Suppressor macrophage (primary cell): ENCODE results near the gene PLCG1.
"Not testable (repeated sequence)": the region's sequence is repeated elsewhere in the genome, so short reads cannot be mapped to it uniquely, and the experiment has no call there.

Source experiments
- DNase-seq, 4 experiments: peaks; one replicate each; pipeline ENCODE4 v3.0.0-alpha.2; 2020 to 2022

The PLCG1 gene

DNA sequence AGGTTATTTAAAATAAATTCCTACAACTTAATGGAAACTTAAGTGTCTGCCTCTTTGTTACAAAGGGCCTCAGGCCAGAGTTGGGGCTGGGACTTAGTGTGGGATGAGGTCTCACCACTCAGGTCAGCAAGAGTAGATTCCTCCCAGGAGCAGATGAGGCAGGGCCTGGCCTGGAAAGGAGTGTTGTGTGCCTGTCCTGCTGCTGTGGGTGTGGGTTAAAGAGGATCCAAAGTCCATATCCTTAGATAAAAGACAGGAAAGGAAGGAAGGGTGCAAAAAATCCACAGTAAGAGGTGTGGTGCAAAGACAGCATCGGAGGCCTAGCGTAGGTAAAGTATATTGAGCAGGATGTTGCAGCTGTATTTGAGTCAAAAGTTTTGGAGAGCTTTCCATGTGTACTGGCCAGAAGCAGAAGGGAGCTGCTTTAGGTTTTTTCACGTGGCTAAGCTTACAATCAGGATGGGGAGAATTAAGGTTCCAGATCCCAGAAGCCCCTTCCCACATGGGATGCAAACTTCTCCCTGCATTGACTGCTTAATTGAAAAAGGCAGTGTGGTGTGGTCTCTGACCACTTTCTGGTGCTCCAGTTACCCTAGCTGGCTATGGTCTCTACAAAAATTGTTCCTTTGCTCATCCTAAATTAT, 12.8 kb upstream of the PLCG1 start:
- DNase-seq = no peak

GRCh38 chr20:41125530-41126457, 11.5 kb upstream of the PLCG1 start:
- no peak for DNase-seq

- DNase-seq = no peak
Measured at GRCh38 chr20:41126719-41127118, 10.6 kb upstream of the PLCG1 start.

GRCh38 chr20:41128317-41128716, 9.0 kb upstream of the PLCG1 start:
- not testable (repeated sequence) for DNase-seq

- no peak for DNase-seq
Measured at GRCh38 chr20:41131594-41132387, 5.6 kb upstream of the PLCG1 start.

GRCh38 chr20:41132388-41132775, 5.0 kb upstream of the PLCG1 start:
- DNase-seq = not testable (repeated sequence)

DNA sequence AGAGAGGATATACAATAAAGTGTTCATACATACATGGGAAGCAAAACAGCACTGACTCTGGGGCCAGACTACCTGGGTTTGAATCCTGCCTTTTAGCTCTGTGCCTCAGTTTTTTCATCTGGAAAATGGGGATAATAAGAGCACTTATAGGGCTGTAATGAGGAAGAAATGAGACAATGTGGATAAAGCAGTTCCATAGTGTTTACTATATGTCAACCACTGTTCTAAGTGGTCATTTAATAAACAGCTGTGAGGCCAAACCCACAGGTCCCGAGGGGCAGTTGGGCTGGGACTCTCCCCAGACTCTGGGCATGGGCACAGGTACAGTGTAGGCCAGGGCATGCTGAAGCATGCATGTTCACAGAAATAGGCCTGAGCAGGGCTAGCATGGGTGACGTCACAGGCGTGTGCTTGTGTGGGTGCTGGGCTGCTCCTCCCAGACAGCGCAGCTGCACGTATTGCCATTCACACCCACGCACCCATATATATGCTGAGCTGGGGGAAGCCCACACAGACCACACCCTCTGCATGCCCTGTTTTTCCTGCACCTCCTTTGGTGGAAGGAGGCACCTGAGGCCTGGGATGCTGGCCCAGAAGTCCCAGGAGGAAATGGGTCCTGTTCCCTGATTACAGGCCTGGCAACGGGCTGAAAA, 3.5 kb upstream of the PLCG1 start:
- peak; percentile 43 to 73 (median 69) for DNase-seq

DNA sequence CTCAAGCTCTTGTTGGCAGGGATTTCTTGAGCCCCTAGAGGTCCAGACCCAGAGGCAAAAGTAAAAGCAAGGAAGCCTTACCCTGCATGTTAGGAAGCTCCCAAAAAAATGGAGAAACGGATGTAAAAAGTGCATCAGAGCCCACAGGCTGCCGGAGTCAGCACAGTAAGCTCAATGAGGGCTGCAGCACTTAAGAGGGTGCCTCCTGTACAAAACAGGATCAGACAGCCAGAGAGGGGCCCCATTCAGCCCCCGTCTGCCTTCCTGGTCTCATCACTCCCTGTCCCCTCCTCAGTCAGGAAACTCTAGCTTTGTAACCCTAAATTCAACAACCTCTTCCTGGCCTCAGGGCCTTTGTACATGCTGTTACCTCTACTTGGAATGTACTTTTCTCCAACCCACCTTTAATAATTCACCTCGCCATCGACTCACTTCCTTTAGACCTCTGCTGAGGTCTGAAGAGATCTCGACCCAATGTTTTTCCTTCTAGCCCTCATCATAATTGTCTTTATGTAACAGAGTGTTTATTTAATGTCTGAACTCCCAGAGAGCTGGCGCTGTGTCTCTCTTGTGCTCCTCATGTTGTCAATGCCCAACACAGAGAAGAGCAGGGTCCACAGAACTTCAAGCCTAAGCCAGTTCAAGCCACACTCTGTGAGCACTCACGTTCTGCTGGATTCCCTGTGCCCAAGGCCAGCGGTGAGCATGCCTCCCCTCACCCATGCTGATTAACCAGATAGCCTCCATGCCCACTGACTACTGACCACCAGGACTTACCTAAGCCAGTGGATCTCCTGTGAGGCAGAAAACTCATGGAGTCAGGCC, 2.8 kb upstream of the PLCG1 start:
- DNase-seq = no peak

- peak in 3 of 4 experiments; percentile 24 to 53 (median 42) for DNase-seq
Measured at GRCh38 chr20:41135187-41135887, 2.0 kb upstream of the PLCG1 start.

GRCh38 chr20:41135888-41136679, 1.3 kb upstream of the PLCG1 start:
- DNase-seq = peak in 3 of 4 experiments; percentile 15 to 45 (median 32)

GRCh38 chr20:41137614-41138474, 501 bp downstream of the PLCG1 start:
- DNase-seq = peak in 2 of 4 experiments; percentile 12 to 18

DNA sequence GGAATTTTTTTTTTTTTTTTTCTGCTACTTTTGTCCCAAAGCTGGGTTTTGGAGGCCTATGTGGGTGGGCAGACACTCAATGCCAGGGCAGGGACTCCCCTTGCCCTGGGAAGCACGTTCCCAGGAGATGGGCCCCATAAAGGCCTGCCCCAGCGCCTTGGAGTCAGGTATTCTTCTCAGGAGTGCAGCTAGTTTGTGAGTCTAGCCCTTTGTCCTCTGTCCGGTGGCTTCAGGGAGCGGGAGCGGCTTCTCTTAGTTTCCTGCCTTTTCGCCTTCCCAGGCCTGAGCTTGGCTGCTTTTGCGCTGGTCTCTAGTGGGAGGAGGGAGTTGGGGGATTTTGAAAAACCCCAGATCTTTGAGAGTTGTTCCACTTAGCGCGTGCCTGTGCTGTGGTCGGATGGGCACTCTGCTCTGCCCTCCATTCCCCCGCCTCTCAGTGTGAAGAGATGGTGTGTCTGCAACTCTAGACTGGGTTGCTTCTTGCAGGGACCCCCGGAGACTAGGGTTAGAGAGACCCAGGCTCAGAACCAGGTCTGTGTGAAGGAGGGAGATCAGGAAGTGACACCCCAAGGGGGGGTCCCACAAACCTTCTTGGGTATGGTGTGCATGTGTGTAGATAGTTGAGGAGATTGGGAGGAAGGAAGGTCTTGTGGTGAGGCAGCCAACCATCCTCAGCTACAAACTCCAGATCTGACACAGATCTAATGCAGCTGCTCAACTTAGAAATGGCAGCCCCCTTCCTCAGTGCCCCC, 1.3 kb downstream of the PLCG1 start:
- DNase-seq = no peak

DNA sequence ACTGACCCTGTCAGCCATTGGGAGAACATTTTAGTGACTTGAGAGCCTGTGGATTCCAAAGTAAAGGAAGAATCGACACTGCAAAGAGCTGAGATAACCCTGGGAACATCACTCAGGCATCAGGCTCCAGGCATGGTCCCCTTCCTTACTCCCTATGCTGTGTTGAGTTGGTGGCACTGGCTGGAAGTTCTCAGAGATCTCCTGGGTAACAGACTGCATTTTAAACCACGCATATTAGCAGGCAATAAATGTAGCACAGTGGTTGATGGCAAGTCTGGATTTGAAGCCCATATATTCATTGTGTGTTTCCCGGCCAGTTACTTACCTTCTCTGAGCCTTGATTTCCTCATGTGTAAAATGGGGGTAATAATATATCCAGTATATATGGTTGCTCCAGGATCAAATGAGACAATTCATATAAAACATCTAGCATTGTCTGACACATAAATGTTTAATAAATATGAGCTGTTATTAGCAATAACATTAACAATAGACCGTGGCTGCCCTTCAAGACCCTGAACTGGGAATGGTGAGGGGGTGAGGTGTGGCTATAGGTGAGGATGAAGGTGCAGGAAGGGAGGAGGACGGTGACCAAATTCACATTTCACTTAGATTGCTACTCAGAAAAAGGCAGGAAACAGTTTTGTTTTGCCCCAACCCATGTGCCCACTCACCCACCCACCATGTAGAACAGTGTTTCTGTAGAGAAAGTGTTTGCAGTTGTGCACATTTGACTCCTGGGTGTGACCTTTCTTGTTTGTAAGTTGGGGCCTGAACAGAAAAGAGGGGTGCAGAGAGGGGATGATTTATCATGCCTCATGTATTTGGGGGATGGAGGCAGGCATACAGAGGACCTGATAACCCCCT, 2.1 kb downstream of the PLCG1 start:
- DNase-seq = no peak

DNA sequence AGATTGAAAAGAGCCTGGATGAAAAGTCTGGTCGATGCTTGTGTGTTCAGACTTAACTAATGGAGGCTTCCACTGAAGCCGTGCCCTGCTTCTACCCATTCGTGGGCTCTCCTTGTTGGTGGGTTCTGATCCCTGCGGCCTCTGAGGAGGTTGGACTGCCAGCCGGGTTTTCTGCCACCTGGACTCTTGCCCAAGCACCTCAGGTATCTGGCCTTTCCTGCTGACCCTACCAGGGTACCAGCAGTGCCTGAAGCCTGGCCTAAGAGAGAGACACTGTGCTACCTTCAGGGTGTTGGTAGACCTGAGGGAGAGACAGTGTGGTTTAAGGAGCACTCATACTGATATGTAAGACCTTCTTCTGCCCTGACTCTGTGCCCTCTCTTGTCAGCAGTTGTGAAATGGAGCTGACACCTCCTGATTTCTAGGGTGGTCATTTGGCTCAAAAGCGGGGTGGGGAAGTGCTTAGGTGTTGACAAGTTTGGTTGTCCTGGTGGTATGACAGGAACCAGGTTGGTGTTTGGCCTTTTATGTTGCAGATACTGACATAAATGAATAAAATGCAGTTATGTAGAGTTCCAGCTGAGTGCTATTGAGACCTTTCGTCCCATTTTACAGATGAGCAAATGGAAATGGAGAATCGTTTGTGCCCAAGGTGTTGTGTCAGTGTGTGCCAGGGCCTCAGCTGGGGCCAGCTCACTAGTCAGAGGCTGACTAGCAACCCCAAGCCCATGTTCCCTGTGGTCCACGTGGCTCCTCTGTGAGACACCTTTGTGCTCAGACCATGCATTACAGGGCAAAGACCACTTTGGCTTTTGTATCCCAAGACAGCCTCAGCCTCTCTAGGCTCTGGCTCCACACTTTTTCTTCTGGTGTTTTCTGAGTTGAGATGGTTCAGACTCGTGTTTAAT, 3.1 kb downstream of the PLCG1 start:
- no peak for DNase-seq

DNA sequence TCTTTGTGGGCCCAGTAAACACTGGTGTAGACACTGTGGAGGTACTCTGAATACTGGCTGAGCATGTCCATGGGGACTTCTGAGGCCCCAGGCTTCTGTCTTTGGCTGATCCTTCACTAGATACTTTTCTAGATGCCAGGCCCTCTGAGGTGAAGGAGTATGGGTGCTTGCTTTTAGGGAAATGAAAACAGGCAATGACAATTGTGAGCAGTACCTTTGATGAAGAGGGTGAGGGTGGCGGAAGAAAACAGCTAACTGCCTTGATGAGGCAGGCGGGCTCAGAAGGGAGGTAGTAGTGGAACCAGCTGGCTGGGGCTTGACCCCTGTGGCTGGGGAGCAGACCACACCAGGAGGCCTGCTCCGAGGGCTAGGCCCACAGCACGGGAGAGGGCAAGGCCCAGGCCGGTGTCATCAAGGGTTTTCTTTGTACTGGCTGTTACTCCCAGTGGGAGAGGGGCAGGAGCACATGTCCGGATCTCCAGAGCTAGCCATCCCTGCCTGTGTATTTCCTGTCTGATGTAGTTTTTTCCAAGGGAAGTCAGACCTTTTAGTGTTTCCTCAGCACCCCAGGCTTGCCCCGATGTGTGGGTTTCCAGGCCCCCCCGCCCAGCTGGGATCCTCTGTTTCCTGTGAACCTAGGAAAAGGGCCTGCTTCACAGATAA, 3.9 kb downstream of the PLCG1 start:
- DNase-seq = no peak

DNA sequence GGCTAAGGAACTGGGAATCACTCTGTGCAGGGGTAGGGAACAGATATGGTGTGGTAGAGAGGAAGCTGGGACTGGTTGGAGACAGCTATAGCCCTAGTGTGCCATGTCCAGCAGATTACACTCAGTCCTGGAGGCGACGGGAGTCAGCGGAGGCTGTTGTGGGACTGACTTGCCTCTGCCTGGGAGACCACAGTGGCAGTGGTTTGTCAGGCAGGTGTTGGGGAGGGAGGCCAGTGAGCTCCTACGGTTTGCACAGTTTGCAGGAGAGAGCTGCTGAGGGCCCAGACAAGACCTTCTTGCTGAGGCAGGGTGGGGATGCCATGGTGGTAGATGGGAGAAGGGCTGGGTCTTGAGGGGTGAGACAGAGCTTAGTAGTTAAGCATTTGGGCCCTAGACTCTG, 4.9 kb downstream of the PLCG1 start:
- no peak for DNase-seq
